ENCODE data around the gene ESD. TPM values are rescaled to one million over a fixed set of nuclear protein-coding genes. Genes with fewer than 3 reads are reported as not detected.

ESD gene
- total RNA-seq, 1 experiment from 2014 or later: 68.3 TPM

DNA sequence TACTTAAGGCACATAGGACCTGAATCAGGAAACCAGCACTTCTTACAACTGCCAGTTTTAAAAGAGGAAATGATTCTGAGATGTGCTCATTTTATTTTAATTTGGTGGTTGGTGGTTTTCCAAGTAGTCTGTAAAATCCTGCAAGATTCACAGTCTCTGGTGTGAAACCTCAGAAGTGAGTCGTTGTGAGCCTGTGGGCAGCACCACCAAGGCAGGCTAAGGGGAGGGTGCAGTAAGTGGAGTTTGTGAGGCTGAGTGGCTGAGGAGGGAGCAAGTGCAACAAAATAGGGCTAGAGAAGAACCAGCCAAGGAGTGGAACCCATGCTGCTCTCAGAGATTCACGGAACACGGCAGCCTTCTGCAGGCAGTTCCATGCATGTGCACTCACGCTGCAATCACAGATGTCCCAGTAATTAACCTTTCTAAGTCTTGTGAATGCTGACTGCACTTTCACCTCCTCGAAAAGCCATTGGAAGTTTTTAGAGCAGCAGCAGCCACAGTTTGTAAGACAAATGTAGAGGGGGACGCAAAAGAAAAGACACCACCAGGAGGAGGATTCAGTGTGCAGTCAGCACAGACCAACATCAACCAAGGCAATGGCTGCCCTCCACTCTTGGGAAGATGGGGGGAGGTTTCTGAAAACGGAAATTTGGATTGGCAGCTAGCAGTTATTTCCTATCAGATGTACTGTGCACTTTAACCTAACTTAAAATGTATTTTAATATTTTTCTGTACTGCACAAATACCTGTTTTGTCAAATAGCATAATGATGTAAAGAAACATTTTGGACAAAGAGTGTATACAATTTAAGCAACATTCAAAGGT is 44.9 kb downstream of the ESD start:
- ATAC-seq (no peak), DNase-seq (ENCODE audit: low read depth, low spot score) (no peak)
- intact Hi-C loops (cut with micrococcal nuclease; ENCODE audit: unreplicated experiment) (no loop called here), in situ Hi-C loops (cut with HindIII; ENCODE audit: low pct_unique_long_range_greater_than_20kb, low sequenced_read_pairs) (no loop called here)
- H3K27me3 ChIP-seq (ENCODE audit: control insufficient read depth, insufficient read depth, low read length): no peaks in the 10 kb centered on the region
- no peak overlapping the region for H3K4me3 ChIP-seq (ENCODE audit: low read depth in 2 of 2, low read length in 2 of 2)
- H3K9me3 ChIP-seq (ENCODE audit: control insufficient read depth, insufficient read depth, low read depth, low read length): no peaks in the 10 kb centered on the region
- H3K4me1 ChIP-seq (ENCODE audit: control insufficient read depth, insufficient read depth, low read length): no peaks in the 10 kb centered on the region
- H3K36me3 ChIP-seq (ENCODE audit: control insufficient read depth, insufficient read depth, low read length): no peaks in the 10 kb centered on the region
- POLR2A ChIA-PET: no interaction called here
- CTCF ChIA-PET: no interaction called here
- no TSS peak for BruUV-seq (replicated peaks)
- TF ChIP-seq CTCF (IDR thresholded peaks at IDR 0.05) (no peak), SIN3A (IDR thresholded peaks at IDR 0.05; ENCODE audit: borderline replicate concordance, insufficient read depth, low read depth, low read length) (no peak), TCF7L2 (IDR thresholded peaks at IDR 0.05; ENCODE audit: low read depth, low read length) (no peak), POLR2AphosphoS5 (IDR thresholded peaks at IDR 0.05; ENCODE audit: low read depth, low read length) (no peak)
- TF ChIP-seq, protein P1, sequence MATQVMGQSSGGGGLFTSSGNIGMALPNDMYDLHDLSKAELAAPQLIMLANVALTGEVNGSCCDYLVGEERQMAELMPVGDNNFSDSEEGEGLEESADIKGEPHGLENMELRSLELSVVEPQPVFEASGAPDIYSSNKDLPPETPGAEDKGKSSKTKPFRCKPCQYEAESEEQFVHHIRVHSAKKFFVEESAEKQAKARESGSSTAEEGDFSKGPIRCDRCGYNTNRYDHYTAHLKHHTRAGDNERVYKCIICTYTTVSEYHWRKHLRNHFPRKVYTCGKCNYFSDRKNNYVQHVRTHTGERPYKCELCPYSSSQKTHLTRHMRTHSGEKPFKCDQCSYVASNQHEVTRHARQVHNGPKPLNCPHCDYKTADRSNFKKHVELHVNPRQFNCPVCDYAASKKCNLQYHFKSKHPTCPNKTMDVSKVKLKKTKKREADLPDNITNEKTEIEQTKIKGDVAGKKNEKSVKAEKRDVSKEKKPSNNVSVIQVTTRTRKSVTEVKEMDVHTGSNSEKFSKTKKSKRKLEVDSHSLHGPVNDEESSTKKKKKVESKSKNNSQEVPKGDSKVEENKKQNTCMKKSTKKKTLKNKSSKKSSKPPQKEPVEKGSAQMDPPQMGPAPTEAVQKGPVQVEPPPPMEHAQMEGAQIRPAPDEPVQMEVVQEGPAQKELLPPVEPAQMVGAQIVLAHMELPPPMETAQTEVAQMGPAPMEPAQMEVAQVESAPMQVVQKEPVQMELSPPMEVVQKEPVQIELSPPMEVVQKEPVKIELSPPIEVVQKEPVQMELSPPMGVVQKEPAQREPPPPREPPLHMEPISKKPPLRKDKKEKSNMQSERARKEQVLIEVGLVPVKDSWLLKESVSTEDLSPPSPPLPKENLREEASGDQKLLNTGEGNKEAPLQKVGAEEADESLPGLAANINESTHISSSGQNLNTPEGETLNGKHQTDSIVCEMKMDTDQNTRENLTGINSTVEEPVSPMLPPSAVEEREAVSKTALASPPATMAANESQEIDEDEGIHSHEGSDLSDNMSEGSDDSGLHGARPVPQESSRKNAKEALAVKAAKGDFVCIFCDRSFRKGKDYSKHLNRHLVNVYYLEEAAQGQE (IDR thresholded peaks at IDR 0.05; ENCODE audit: insufficient read depth in 1 of 2, low read depth in 2 of 2, low read length in 1 of 2): no peak
- no peak overlapping the region for H3K27ac ChIP-seq (ENCODE audit: low read length)

GRCh38 chr13:46749951-46750350 is 47.0 kb downstream of the ESD start:
- TF ChIP-seq CTCF (IDR thresholded peaks at IDR 0.05): no peak
- TF ChIP-seq POLR2AphosphoS5 (IDR thresholded peaks at IDR 0.05; ENCODE audit: low read depth, low read length): no peak
- TF ChIP-seq, protein P1 (IDR thresholded peaks at IDR 0.05; ENCODE audit: insufficient read depth in 1 of 2, low read depth in 2 of 2, low read length in 1 of 2): no peak
- TF ChIP-seq TCF7L2 (IDR thresholded peaks at IDR 0.05; ENCODE audit: low read depth, low read length): no peak
- TF ChIP-seq SIN3A (IDR thresholded peaks at IDR 0.05; ENCODE audit: borderline replicate concordance, insufficient read depth, low read depth, low read length): no peak
- ATAC-seq: no peak
- H3K36me3 ChIP-seq (ENCODE audit: control insufficient read depth, insufficient read depth, low read length): no peaks in the 10 kb centered on the region
- in situ Hi-C loops (cut with HindIII; ENCODE audit: low pct_unique_long_range_greater_than_20kb, low sequenced_read_pairs): no loop called here
- H3K4me3 ChIP-seq (ENCODE audit: low read depth in 2 of 2, low read length in 2 of 2): no peak overlapping the region
- no peak overlapping the region for H3K27ac ChIP-seq (ENCODE audit: low read length)
- ChIA-PET CTCF (no interaction called here), POLR2A (no interaction called here)
- H3K4me1 ChIP-seq (ENCODE audit: control insufficient read depth, insufficient read depth, low read length): no peaks in the 10 kb centered on the region
- H3K9me3 ChIP-seq (ENCODE audit: control insufficient read depth, insufficient read depth, low read depth, low read length): no peaks in the 10 kb centered on the region
- H3K27me3 ChIP-seq (ENCODE audit: control insufficient read depth, insufficient read depth, low read length): no peaks in the 10 kb centered on the region
- intact Hi-C loops (cut with micrococcal nuclease; ENCODE audit: unreplicated experiment): no loop called here
- no peak for DNase-seq (ENCODE audit: low read depth, low spot score)
- BruUV-seq (replicated peaks): no TSS peak
